HG03521 (cell line): ENCODE results near the gene EYA3.

ENCODE experiments used
- ATAC-seq: cut with Tn5 transposase; IDR thresholded peaks from one replicate; pipeline ENCODE4 v1.9.1; 2021; ENCODE audit warnings: mild to moderate bottlenecking, moderate library complexity; ENCODE audit not compliant: unreplicated experiment

EYA3 gene

GRCh38 chr1:28088168-28088961 lies at the start of gene EYA3:
TSS of gene EYA3 (minus strand) at chr1:28088610. CDS start at chr1:28058026, 30,584 bp downstream.
- peak; percentile 89 for ATAC-seq

- no peak for ATAC-seq
Measured at GRCh38 chr1:28136922-28137613, 48.7 kb upstream of the EYA3 start.

GRCh38 chr1:28136169-28136921 lies 47.9 kb upstream of the EYA3 start:
- no peak for ATAC-seq

GRCh38 chr1:28135371-28136168 lies 47.2 kb upstream of the EYA3 start:
- ATAC-seq, result no peak

GRCh38 chr1:28134651-28135207 lies 46.3 kb upstream of the EYA3 start:
- ATAC-seq, result no peak

GRCh38 chr1:28132171-28133167 lies 44.1 kb upstream of the EYA3 start:
- ATAC-seq, result no peak

- no peak for ATAC-seq
Measured at GRCh38 chr1:28130901-28131300, 42.5 kb upstream of the EYA3 start.

- ATAC-seq, result no peak
Measured at GRCh38 chr1:28129150-28129549, 40.7 kb upstream of the EYA3 start.

- ATAC-seq, result peak; percentile 80
Measured at GRCh38 chr1:28127617-28128257, 39.3 kb upstream of the EYA3 start.

- no peak for ATAC-seq
Measured at GRCh38 chr1:28126783-28127490, 38.5 kb upstream of the EYA3 start.

- no peak for ATAC-seq
Measured at GRCh38 chr1:28126212-28126611, 37.8 kb upstream of the EYA3 start.

- ATAC-seq, result no peak
Measured at GRCh38 chr1:28123461-28123961, 35.1 kb upstream of the EYA3 start.

GRCh38 chr1:28122183-28122582 lies 33.8 kb upstream of the EYA3 start:
- ATAC-seq, result no peak

- ATAC-seq, result no peak
Measured at GRCh38 chr1:28119556-28119955, 31.1 kb upstream of the EYA3 start.

GRCh38 chr1:28118640-28119307 lies 30.4 kb upstream of the EYA3 start:
- ATAC-seq, result no peak

- no peak for ATAC-seq
Measured at GRCh38 chr1:28115267-28115666, 26.9 kb upstream of the EYA3 start.

GRCh38 chr1:28114844-28115243 lies 26.4 kb upstream of the EYA3 start:
- no peak for ATAC-seq

GRCh38 chr1:28113242-28113572 lies 24.8 kb upstream of the EYA3 start:
- ATAC-seq, result no peak
